Fibroblast of lung (primary cell): ENCODE results near the gene FHAD1. TPM values are rescaled to one million over a fixed set of nuclear protein-coding genes. Genes with fewer than 3 reads are reported as not detected.

Experiments
- DNase-seq, 2 donors: peaks; one replicate each; pipeline versions ENCODE4 v3.0.0 to v3.0.0-alpha.2; 2010; ENCODE audit warnings: low read depth in 2 of 2
- H2AFZ ChIP-seq: 2 replicates; pipeline ENCODE4 v1.5.1; 2012; ENCODE audit warnings: low read length, control low read depth, inconsistent platforms
- H3K27ac ChIP-seq: 2 replicates; pipeline ENCODE4 v1.5.1; 2011; ENCODE audit warnings: low read length, control low read depth; ENCODE audit not compliant: insufficient read depth
- H3K27me3 ChIP-seq: 2 replicates; pipeline ENCODE4 v1.5.1; 2011; ENCODE audit warnings: mild to moderate bottlenecking, low read length; ENCODE audit not compliant: control insufficient read depth, insufficient read depth
- H3K36me3 ChIP-seq: 2 replicates; pipeline ENCODE4 v1.5.1; 2011; ENCODE audit warnings: low read length; ENCODE audit not compliant: control insufficient read depth, insufficient read depth
- H3K4me1 ChIP-seq: 2 replicates; pipeline ENCODE4 v1.5.1; 2011; ENCODE audit warnings: low read length; ENCODE audit not compliant: control insufficient read depth, insufficient read depth; ENCODE audit errors: extremely low read depth
- H3K4me2 ChIP-seq: 2 replicates; pipeline ENCODE4 v1.5.1; 2011; ENCODE audit warnings: low read length, control low read depth; ENCODE audit not compliant: insufficient read depth; ENCODE audit errors: extremely low read depth
- H3K4me3 ChIP-seq, 4 experiments: fragments of 200-600 bp in 1 of 4; sonication (generic) in 1 of 4; replicated peaks in 1 of 4; 2 replicates each; pipeline ENCODE4 v1.5.1; 2011 to 2016; ENCODE audit warnings: low read length in 4 of 4, low read depth in 3 of 4, mild to moderate bottlenecking in 3 of 4, control low read depth in 2 of 4, inconsistent platforms in 1 of 4, mixed read lengths in 1 of 4; ENCODE audit not compliant: insufficient read depth in 1 of 4; ENCODE audit errors: control extremely low read depth in 1 of 4
- H3K79me2 ChIP-seq: 2 replicates; pipeline ENCODE4 v1.5.1; 2012; ENCODE audit warnings: mild to moderate bottlenecking, low read length, inconsistent platforms; ENCODE audit not compliant: control insufficient read depth, insufficient read depth
- H3K9ac ChIP-seq: 2 replicates; pipeline ENCODE4 v1.5.1; 2011; ENCODE audit warnings: mild to moderate bottlenecking, low read length, control low read depth; ENCODE audit not compliant: insufficient read depth
- H3K9me3 ChIP-seq: 2 replicates; pipeline ENCODE4 v1.5.1; 2012; ENCODE audit warnings: low read depth, low read length; ENCODE audit not compliant: control insufficient read depth, insufficient read depth
- H4K20me1 ChIP-seq: 2 replicates; pipeline ENCODE4 v1.5.1; 2011; ENCODE audit warnings: low read length; ENCODE audit not compliant: control insufficient read depth, insufficient read depth; ENCODE audit errors: extremely low read depth
- EZH2 ChIP-seq: IDR thresholded peaks from 2 replicates; pipeline ENCODE4 v1.5.1; 2012; ENCODE audit warnings: low read length, control low read depth, mild to moderate bottlenecking; ENCODE audit errors: missing control alignments
- polyA plus RNA-seq, 2 donors: library from polyadenylated mRNA; depleted of rRNA in 1 of 2; stranded (reverse) in 1 of 2; unstranded in 1 of 2; fragments of >200 nt; gene quantifications; 2 replicates each; pipeline ENCODE4 v1.2.1, GENCODE V29; 2011 to 2012; ENCODE audit warnings: missing spikeins in 1 of 2
- total RNA-seq: library from RNA; depleted of rRNA; stranded (reverse); fragments of >200 nt; gene quantifications from 2 replicates; pipeline ENCODE4 v1.2.1, GENCODE V29; 2014
- TF ChIP-seq, protein P1 (sequence below), 2 donors: IDR thresholded peaks in 1 of 2; conservative IDR thresholded peaks in 1 of 2; 1 replicate in 1 of 2; 2 replicates in 1 of 2; pipeline ENCODE4 v1.5.1; 2011 to 2012; ENCODE audit warnings: low read length in 2 of 2, control low read depth in 1 of 2, inconsistent platforms in 1 of 2, low read depth in 1 of 2, mild to moderate bottlenecking in 1 of 2

FHAD1 gene
- total and polyA plus RNA-seq, 2 donors (not counting 1 experiment from before 2014, with no cell fraction given) = 0.09 to 0.66 TPM

DNA sequence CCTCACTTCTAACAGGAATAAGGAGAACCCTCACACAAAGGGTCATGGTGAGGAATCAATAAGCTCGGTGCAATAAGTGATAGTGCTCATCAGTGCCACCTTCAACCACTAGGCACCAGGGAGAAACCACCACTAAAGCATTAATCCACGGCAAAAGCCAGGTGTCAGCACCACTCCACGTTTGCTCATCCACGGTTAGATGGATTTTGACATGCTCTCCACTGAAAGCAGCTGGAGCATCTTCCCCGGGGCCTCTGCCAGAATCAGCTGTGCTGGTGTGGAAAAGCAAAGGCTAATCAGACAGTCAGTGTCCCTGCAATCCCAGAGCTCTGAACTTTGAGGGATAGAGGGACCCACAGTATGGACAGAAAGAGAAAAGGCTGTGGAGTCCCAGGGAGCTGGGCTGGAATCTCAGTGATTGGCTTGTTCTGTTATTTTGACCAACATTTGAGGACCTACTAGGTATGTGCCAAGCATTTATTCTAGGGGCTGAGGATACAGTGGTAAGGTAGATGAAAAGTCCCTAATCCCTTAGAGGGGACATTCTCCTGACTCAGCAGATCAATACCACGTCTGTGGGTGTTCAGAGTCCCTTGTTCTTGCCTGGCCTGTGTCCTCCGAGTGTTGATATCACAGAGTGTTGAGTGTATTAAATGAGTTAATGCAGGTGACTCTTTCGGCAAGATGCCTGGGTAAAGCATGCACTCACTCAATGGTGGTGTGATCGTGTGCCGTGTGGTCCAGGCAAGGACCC, 41.3 kb downstream of the FHAD1 start:
- H3K4me1 ChIP-seq = no peaks in the 10 kb centered on the region
- H3K4me3 ChIP-seq = no peak overlapping the region
- H4K20me1 ChIP-seq = no peaks in the 10 kb centered on the region
- H3K4me2 ChIP-seq = no peak overlapping the region
- DNase-seq = no peak
- no peaks in the 10 kb centered on the region for H3K36me3 ChIP-seq
- no peak overlapping the region for H3K27ac ChIP-seq
- H3K9ac ChIP-seq = no peak overlapping the region
- no peaks in the 10 kb centered on the region for H3K79me2 ChIP-seq
- H3K9me3 ChIP-seq = no peaks in the 10 kb centered on the region
- peaks cover 3% of the 10 kb centered on the region for H3K27me3 ChIP-seq
- no peak for TF ChIP-seq EZH2
- TF ChIP-seq, protein P1, sequence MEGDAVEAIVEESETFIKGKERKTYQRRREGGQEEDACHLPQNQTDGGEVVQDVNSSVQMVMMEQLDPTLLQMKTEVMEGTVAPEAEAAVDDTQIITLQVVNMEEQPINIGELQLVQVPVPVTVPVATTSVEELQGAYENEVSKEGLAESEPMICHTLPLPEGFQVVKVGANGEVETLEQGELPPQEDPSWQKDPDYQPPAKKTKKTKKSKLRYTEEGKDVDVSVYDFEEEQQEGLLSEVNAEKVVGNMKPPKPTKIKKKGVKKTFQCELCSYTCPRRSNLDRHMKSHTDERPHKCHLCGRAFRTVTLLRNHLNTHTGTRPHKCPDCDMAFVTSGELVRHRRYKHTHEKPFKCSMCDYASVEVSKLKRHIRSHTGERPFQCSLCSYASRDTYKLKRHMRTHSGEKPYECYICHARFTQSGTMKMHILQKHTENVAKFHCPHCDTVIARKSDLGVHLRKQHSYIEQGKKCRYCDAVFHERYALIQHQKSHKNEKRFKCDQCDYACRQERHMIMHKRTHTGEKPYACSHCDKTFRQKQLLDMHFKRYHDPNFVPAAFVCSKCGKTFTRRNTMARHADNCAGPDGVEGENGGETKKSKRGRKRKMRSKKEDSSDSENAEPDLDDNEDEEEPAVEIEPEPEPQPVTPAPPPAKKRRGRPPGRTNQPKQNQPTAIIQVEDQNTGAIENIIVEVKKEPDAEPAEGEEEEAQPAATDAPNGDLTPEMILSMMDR (conservative IDR thresholded peaks at IDR 0.05 in 1 of 2, IDR thresholded peaks at IDR 0.05 in 1 of 2; ENCODE audit: low read depth in 1 of 2, low read length in 2 of 2) = no peak
- H2AFZ ChIP-seq = no peak overlapping the region

DNA sequence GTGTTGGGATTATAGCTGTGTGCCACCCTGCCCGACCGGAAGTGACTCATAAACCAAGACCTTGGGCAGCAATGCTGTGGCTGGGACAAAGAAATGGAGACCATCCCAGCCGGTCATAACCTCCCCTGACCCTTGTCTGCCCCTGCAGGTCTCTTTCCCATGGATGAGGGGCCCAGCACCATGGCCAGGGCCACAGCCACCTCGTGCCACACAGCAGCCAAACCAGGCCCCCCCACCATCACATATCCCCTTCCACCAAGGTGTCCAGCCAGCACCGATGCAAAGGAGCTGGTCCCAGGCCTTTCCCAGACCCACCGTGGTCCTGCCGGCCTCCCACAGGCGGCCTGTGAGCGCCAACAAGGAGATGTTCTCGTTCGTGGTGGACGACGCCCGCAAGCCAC, 42.2 kb downstream of the FHAD1 start:
- no peaks in the 10 kb centered on the region for H3K36me3 ChIP-seq
- no peak overlapping the region for H2AFZ ChIP-seq
- peaks cover 3% of the 10 kb centered on the region for H3K27me3 ChIP-seq
- H3K27ac ChIP-seq = no peak overlapping the region
- TF ChIP-seq, protein P1 (conservative IDR thresholded peaks at IDR 0.05 in 1 of 2, IDR thresholded peaks at IDR 0.05 in 1 of 2; ENCODE audit: low read depth in 1 of 2, low read length in 2 of 2) = no peak
- no peak for TF ChIP-seq EZH2
- no peaks in the 10 kb centered on the region for H3K4me1 ChIP-seq
- DNase-seq = no peak
- no peak overlapping the region for H3K4me3 ChIP-seq
- H3K9ac ChIP-seq = no peak overlapping the region
- H4K20me1 ChIP-seq = no peaks in the 10 kb centered on the region
- no peaks in the 10 kb centered on the region for H3K9me3 ChIP-seq
- H3K4me2 ChIP-seq = no peak overlapping the region
- H3K79me2 ChIP-seq = no peaks in the 10 kb centered on the region

DNA sequence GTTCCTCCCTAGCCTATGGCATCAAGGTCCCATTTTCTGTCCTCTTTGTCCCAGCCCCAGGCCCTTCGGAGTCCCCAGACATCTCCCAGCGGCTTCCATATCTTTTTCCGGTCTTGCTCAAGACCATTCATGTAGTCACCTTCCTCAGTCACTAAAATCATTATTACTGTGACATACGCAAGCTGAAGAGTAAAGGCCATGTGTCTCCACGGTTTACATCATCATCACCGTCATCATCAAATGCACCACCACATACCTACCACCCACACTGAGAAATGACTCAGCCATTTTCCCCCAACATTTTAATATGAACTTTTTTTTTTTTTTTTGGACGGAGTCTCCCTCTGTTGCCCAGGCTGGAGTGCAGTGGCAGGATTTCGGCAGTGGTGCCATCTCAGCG, 43.4 kb downstream of the FHAD1 start:
- peaks cover 3% of the 10 kb centered on the region for H3K27me3 ChIP-seq
- H3K27ac ChIP-seq = no peak overlapping the region
- H3K36me3 ChIP-seq = no peaks in the 10 kb centered on the region
- no peaks in the 10 kb centered on the region for H3K79me2 ChIP-seq
- H2AFZ ChIP-seq = no peak overlapping the region
- no peaks in the 10 kb centered on the region for H3K9me3 ChIP-seq
- no peaks in the 10 kb centered on the region for H4K20me1 ChIP-seq
- H3K4me1 ChIP-seq = no peaks in the 10 kb centered on the region
- H3K4me3 ChIP-seq = no peak overlapping the region
- no peak overlapping the region for H3K9ac ChIP-seq
- peak; percentile 76 to 92 for DNase-seq
- no peak overlapping the region for H3K4me2 ChIP-seq
- TF ChIP-seq, protein P1 (conservative IDR thresholded peaks at IDR 0.05 in 1 of 2, IDR thresholded peaks at IDR 0.05 in 1 of 2; ENCODE audit: low read depth in 1 of 2, low read length in 2 of 2) = no peak
- TF ChIP-seq EZH2 = no peak
